HL-60 (cell line): Measurements from ENCODE around the gene RTF1.

Experiments
- DNase-seq, 2 experiments: peaks; one replicate each; pipeline ENCODE4 v3.0.0-alpha.2; 2010 to 2020; ENCODE audit warnings: low read depth in 1 of 2, low spot score in 1 of 2
- H3K27ac ChIP-seq: fragments of 250-450 bp; sonication (Bioruptor Pico); replicated peaks from 2 replicates; pipeline ENCODE4 v1.5.1; 2020; ENCODE audit warnings: mild to moderate bottlenecking, moderate library complexity
- H3K27me3 ChIP-seq: fragments of 250-450 bp; sonication (Bioruptor Pico); 2 replicates; pipeline ENCODE4 v1.5.1; 2021; ENCODE audit warnings: mild to moderate bottlenecking, moderate library complexity; ENCODE audit not compliant: insufficient read depth, poor library complexity, severe bottlenecking
- H3K4me3 ChIP-seq: replicated peaks from 2 replicates; pipeline ENCODE4 v1.5.1; 2011; ENCODE audit warnings: mild to moderate bottlenecking, control low read depth, low read length; ENCODE audit not compliant: insufficient read depth
- CTCF ChIP-seq: IDR thresholded peaks from one replicate; pipeline ENCODE4 v1.5.1; 2011; ENCODE audit warnings: low read length, control low read depth, inconsistent platforms; ENCODE audit not compliant: insufficient read depth
- GABPA ChIP-seq: IDR thresholded peaks from 2 replicates; pipeline ENCODE4 v1.6.1; 2012; ENCODE audit warnings: low read depth
- POLR2AphosphoS5 ChIP-seq: IDR thresholded peaks from 2 replicates; pipeline ENCODE4 v1.6.1; 2012; ENCODE audit warnings: low read depth
- REST ChIP-seq: IDR thresholded peaks from 2 replicates; pipeline ENCODE4 v1.6.1; 2012; ENCODE audit warnings: low read depth; ENCODE audit not compliant: insufficient replicate concordance
- SPI1 ChIP-seq: IDR thresholded peaks from 2 replicates; pipeline ENCODE4 v1.6.1; 2012; ENCODE audit warnings: low read depth, mild to moderate bottlenecking, borderline replicate concordance

RTF1 gene

GRCh38 chr15:41501931-41502794 is 85.3 kb downstream of the RTF1 start:
- peak overlapping the region; percentile 11 for H3K4me3 ChIP-seq
- TF ChIP-seq SPI1 (peak; percentile 86), POLR2AphosphoS5 (no peak), GABPA (no peak), CTCF (no peak)

GRCh38 chr15:41502795-41503668 is 86.1 kb downstream of the RTF1 start:
- Histone ChIP-seq H3K27ac (no peak overlapping the region), H3K4me3 (peak overlapping the region; percentile 11), H3K27me3 (peaks cover 34% of the 10 kb centered on the region)
- TF ChIP-seq CTCF = no peak
- no peak for TF ChIP-seq GABPA
- no peak for TF ChIP-seq POLR2AphosphoS5
- no peak for TF ChIP-seq SPI1
- no peak for TF ChIP-seq REST
- peak in 1 of 2 experiments; percentile 35 for DNase-seq

More at GRCh38 chr15:41501931-41502794, 85.3 kb downstream of the RTF1 start:
- Histone ChIP-seq H3K27ac (no peak overlapping the region), H3K27me3 (peaks cover 38% of the 10 kb centered on the region)
- peak in 1 of 2 experiments; percentile 35 for DNase-seq

- peaks cover 34% of the 10 kb centered on the region for H3K27me3 ChIP-seq
- TF ChIP-seq CTCF (no peak), GABPA (no peak), POLR2AphosphoS5 (no peak), REST (no peak), SPI1 (no peak)
- no peak for DNase-seq
- H3K27ac ChIP-seq = no peak overlapping the region
- no peak overlapping the region for H3K4me3 ChIP-seq
Measured at GRCh38 chr15:41503669-41504010, 86.7 kb downstream of the RTF1 start.
